H1 (cell line): ENCODE results near the gene KCNH4.
"Not testable (repeated sequence)": the region's sequence is repeated elsewhere in the genome, so short reads cannot be mapped to it uniquely, and the experiment has no call there.

Source experiments
- BRCA1 ChIP-seq: IDR thresholded peaks from 2 replicates; pipeline ENCODE4 v1.6.1; 2012; ENCODE audit warnings: low read depth, low read length, improper control_type of control experiment
- CHD2 ChIP-seq: IDR thresholded peaks from 2 replicates; pipeline ENCODE4 v1.6.1; 2012; ENCODE audit warnings: low read length, improper control_type of control experiment
- CTCF ChIP-seq, 3 experiments: IDR thresholded peaks; 1 replicate in 2 of 3; 2 replicates in 1 of 3; pipeline versions ENCODE4 v1.5.1 to v1.6.1; 2011; ENCODE audit warnings: low read length in 3 of 3, mild to moderate bottlenecking in 3 of 3, inconsistent platforms in 2 of 3, low read depth in 1 of 3, moderate library complexity in 1 of 3; ENCODE audit not compliant: insufficient read depth in 1 of 3; ENCODE audit errors: control extremely low read depth in 1 of 3
- EGR1 ChIP-seq: IDR thresholded peaks from 2 replicates; pipeline ENCODE4 v1.6.1; 2011; ENCODE audit warnings: low read depth, low read length, borderline replicate concordance
- HDAC6 ChIP-seq: IDR thresholded peaks from one replicate; pipeline ENCODE4 v1.7.1; 2012; ENCODE audit warnings: low read depth, mild to moderate bottlenecking, inconsistent platforms, low read length, moderate library complexity
- KDM4A ChIP-seq: IDR thresholded peaks from one replicate; pipeline ENCODE4 v1.7.1; 2012; ENCODE audit warnings: low read depth, mild to moderate bottlenecking, moderate library complexity, low read length, inconsistent platforms; ENCODE audit not compliant: severe bottlenecking
- NRF1 ChIP-seq: IDR thresholded peaks from 2 replicates; pipeline ENCODE4 v1.6.1; 2011; ENCODE audit warnings: mild to moderate bottlenecking, low read depth, low read length, improper control_type of control experiment
- POLR2AphosphoS5 ChIP-seq: IDR thresholded peaks from 2 replicates; pipeline ENCODE4 v1.6.1; 2011; ENCODE audit warnings: low read depth, low read length
- RAD21 ChIP-seq, 2 experiments: IDR thresholded peaks in 1 of 2; conservative IDR thresholded peaks in 1 of 2; 2 replicates each; pipeline ENCODE4 v1.6.1; 2011; ENCODE audit warnings: low read depth in 2 of 2, low read length in 2 of 2, improper control_type of control experiment in 1 of 2, inconsistent platforms in 1 of 2, mild to moderate bottlenecking in 1 of 2, moderate library complexity in 1 of 2
- RNF2 ChIP-seq: fragments of 200-900, 300-1000 bp; sonication (generic); IDR thresholded peaks from 2 replicates; pipeline ENCODE4 v1.7.1; 2016; ENCODE audit warnings: borderline replicate concordance, low read depth, mild to moderate bottlenecking, antibody characterized with exemption, low read length; ENCODE audit not compliant: poor library complexity, severe bottlenecking; ENCODE audit errors: missing control alignments
- TBP ChIP-seq: IDR thresholded peaks from 2 replicates; pipeline ENCODE4 v1.6.1; 2011; ENCODE audit warnings: low read depth, low read length, improper control_type of control experiment

- TF ChIP-seq HDAC6; NRF1; EGR1; TBP; CTCF (IDR thresholded peaks at IDR 0.05; ENCODE audit: control extremely low read depth in 1 of 3, insufficient read depth in 1 of 3, low read depth in 1 of 3, low read length in 3 of 3); POLR2AphosphoS5; CHD2; KDM4A; RNF2; BRCA1; RAD21 (IDR thresholded peaks at IDR 0.05 in 1 of 2, conservative IDR thresholded peaks at IDR 0.05 in 1 of 2; ENCODE audit: low read depth in 2 of 2, low read length in 2 of 2): not testable (repeated sequence)
Observed at GRCh38 chr17:42219280-42219679, 38.3 kb upstream of the KCNH4 start.
